HG03175 (cell line): ENCODE results near the gene NRP2.

Experiments
- ATAC-seq: cut with Tn5 transposase; IDR thresholded peaks from one replicate; pipeline ENCODE4 v1.9.1; 2021; ENCODE audit warnings: mild to moderate bottlenecking, moderate library complexity; ENCODE audit not compliant: unreplicated experiment

The NRP2 gene

GRCh38 chr2:205730701-205731582, 48.6 kb downstream of the NRP2 start:
- no peak for ATAC-seq

GRCh38 chr2:205731583-205731981, 49.3 kb downstream of the NRP2 start:
- no peak for ATAC-seq

- ATAC-seq: no peak
Measured at GRCh38 chr2:205732314-205732713, 50.0 kb downstream of the NRP2 start.

DNA sequence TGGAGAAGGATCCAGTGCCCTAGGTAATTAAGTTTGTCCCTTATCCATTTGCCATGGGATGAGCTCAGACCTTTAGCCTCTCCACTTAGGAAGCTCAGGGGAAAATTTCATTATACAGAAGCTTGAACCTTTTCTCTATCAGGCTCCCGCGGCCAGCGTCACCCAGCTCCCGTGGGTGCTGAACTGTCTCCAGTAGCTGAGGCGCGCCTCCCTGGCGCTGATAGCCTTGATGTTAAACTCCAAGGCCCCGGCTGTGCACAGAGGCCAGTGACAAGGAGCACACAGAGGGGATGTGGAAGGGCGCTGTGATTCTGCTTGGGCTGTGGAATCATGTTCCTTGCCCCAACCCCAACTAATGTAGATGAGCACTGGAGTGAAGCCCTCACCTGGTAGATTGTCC, 50.8 kb downstream of the NRP2 start:
- no peak for ATAC-seq

DNA sequence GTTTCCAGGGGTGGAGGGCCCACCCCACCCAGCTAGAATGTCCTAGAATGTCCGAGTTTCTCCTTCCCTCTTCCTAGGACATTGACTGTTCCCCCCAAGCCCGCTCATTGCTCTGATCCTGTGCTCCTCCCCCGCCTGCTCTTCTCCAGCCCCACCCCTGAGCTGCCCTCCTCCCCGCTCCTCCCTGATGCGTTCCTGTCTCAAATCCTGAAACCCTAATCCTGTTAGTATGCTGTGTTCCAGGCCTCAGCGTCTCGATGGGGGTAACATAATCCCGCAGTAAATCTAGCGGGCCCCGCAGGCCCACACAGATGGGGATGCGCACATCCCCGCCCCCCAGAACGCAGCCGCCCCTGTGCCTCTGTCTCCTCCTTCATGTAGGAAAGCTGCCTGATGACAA, 51.3 kb downstream of the NRP2 start:
- no peak for ATAC-seq

GRCh38 chr2:205734436-205735037, 52.2 kb downstream of the NRP2 start:
- ATAC-seq: no peak

DNA sequence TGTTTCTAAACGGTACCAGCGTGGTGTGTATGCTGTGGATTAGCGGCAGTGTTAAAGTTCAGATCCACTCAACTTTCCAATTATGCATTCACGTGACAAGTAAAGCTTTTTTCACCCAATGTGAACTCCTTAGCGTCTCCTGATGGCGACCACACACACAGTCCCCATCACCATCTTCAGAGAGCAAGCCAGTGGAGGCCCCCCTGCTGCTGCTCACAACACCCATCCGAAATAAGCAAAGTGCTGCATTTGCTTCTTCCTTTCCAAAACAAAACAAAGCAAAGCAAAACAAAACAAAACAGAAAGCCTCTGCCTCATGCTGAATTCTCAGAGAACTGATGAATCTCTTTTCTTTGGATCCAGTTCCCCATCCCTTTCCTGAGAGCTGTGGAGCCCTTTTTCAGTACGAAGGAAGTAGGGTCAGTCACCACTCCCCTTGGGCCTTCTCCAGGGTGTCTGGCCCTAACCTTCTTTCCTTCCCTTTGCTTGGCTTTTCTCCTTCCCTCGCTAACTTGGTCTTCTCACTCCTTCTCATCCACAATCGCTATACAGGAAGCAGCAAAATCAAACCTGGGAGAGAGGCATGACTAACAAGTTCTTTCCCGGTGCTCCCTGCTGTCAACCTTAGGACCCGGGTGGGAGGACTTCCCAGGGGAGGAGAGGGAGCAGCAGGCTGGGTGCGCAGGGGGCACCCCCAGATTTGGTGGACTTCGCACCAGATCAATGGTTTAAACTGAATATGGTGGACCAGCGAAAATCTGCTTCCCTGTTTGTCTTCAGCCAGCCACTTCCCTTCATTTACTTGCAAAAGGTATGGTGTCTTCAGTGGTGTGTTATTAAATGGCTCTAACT, 56.0 kb downstream of the NRP2 start:
- no peak for ATAC-seq

DNA sequence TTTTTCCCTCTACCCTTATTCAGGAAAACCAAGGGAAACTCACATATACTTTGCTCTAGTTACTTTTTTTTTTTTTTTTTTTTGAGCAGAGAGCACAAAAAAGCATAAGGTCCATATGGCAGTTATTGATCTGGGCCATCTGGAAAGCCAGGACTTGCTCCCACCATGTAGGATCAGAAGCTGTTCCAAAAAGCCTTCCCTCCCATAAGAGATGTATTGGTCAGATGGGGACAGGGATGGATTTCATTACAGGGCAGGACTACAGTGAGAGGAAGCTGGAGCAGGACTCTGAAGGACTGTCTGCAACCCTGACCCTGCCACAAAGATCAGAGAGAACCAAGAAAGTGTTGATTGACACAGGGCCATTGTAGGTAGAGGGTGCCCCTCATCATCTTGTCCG, 57.3 kb downstream of the NRP2 start:
- ATAC-seq: no peak

- no peak for ATAC-seq
Measured at GRCh38 chr2:205740381-205740780, 58.1 kb downstream of the NRP2 start.

DNA sequence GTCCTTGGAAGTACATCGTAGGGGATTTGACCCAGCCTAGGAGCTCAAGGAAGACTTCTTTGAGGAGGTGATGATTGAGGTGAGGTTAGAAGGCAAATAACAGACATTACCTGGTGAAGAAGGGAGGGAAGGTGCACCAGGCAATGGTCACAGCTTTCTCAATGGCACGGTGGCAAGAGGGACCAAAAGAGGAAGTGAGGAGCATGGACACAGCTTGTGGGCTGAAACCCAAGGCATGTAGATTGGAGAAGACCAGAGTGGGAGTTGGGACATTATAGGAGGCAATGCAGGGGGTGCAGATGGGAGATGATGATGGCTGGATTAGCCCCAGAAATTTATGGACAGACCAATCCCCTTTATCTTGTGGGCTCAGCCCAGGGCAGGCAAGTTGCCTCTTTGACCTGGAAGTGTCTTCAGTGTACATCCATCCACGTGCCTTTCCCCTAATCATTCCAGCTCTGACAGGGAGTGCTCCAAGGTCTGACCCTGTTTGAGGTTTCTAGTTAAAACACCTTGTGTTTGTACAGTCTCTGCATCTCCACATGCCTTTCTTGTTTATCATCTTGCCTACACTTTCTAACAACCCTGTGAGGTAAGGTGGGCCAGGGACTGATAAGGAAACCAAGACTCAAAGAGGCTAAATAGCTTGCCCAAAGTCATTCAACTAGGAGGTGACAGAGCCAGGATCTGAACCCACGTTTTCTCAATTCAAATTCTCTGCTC, 59.1 kb downstream of the NRP2 start:
- ATAC-seq: no peak

- no peak for ATAC-seq
Measured at GRCh38 chr2:205743137-205743536, 60.8 kb downstream of the NRP2 start.

DNA sequence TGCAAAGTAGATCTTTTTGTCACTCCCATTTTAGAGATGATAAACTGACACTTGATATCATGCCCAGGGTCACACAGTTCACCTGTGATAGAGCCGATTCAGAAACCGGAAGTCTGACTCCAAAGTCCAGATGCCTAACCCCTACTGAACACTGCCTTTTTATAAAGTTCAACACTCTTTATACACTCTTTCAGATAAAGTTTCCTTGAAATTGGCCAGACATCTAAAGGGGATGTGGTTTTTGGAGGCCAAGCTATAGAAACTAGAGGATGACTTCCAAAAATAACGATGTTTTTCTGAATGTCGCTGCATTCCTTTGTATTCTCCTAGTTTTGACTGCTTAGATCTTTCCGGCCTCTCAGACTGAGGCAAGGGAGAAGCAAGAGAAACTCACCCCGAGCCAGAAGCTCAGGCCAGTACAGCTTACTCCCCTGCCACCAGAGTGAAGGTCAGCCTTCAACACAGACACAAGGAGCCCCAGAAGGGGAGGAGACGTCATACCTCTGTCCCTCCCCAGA, 61.8 kb downstream of the NRP2 start:
- no peak for ATAC-seq

GRCh38 chr2:205745661-205746419, 63.5 kb downstream of the NRP2 start:
- ATAC-seq: no peak

GRCh38 chr2:205746420-205746785, 64.1 kb downstream of the NRP2 start:
- ATAC-seq: no peak

DNA sequence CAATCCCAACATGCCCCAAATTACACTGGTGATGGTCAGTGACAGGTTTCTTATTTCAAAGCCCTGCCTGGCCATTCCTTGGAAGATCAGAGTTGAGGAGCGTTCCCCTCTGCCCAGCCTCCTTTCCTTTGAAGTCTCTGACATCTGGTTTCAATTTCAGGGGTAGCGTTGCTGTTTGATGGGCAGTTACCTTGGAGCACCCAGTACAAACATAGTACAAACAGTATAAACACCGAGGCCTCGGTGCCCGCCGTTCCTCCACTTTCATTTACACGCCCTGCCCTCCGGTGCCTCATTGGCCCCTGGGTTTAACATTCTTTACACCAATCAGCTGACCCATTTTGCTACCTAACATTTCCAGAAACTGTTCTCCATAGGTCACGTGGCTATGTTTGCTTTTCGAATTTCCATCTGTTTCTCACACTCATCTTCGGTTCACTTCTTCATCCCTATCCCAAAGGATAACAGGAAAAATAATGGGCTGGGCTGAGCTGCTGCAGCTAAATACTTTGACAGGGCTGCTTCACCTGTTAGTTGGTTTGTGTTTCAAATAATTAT, 65.6 kb downstream of the NRP2 start:
- no peak for ATAC-seq

GRCh38 chr2:205748639-205749038, 66.3 kb downstream of the NRP2 start:
- no peak for ATAC-seq

DNA sequence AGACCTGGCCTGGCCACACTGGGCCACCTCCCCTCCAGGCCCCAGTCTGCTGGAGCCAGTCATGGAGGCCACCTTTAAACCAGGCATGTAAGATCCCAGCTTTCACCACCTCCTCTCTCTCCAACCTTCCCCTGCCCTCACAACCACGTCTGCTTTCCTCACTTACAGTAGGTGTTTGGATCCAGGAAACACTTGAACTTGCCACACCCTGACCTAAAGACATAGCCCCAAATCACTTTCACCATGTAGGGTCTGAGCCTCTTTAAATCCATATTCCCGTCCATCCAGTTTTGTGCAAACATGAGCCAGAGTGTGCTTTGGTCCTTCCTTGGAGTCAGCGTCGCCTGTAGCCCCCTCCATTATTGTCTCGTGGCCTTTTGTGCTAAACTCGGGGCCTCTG, 66.8 kb downstream of the NRP2 start:
- no peak for ATAC-seq

DNA sequence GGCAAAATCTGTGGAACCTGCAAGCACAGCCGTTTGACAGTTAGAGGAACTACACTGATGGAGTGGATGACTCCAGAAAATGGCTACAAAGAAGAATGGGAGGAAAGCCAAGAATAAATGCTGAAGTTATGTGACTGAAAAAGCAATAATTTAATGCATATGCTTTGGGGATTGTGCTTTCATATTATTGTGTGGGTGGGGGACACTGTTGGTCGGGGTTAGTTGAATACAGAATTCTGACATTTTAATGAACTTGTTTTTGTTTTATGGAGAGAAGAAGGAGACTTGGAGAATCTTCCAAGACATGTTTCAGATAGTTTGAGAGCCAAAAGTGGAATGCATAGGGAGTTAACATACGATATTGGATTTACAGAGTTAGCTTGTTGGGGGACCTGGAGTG, 68.5 kb downstream of the NRP2 start:
- ATAC-seq: no peak

DNA sequence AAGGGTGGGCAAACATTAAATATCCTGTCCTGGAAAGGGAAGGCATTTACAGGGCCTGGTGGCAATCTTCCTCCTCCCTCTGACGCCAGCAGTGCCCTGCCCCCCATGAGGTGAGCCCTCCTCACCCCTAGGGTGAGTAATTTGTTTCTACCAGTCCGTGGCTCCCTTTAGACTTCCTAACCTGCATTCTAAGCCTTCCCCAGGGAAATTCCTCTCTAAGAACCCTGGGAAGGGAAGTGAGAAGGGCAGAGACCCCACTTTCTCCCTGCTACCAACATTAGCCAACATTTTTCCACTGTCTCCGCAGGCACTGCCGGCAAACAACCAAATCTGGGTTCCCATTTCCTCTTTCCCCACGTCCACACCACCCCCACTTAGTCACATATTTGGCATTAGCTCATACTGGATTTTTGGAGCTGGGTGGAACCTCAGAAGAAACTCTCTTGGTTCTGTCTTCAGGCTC, 69.3 kb downstream of the NRP2 start:
- no peak for ATAC-seq
